Vagina (tissue), 2 donors: ENCODE data around the gene PTP4A2.

Experiments
- CTCF ChIP-seq, 3 experiments: fragments of 450-650 bp in 2 of 3; fragments of 200-600 bp in 1 of 3; sonication (generic) in 1 of 3; IDR thresholded peaks; one replicate each; pipeline ENCODE4 v1.5.1; 2017 to 2019; ENCODE audit warnings: antibody characterized with exemption in 3 of 3, mild to moderate bottlenecking in 2 of 3, moderate library complexity in 2 of 3
- POLR2A ChIP-seq, 2 donors: fragments of 450-650 bp; IDR thresholded peaks; one replicate each; pipeline ENCODE4 v1.6.1; 2017; ENCODE audit warnings: antibody characterized with exemption in 2 of 2, mild to moderate bottlenecking in 2 of 2, moderate library complexity in 2 of 2
- POLR2AphosphoS5 ChIP-seq, 2 donors: sonication (generic); formaldehyde crosslinking; IDR thresholded peaks; one replicate each; pipeline ENCODE4 v1.9.0; 2017; ENCODE audit warnings: antibody characterized with exemption in 2 of 2, mild to moderate bottlenecking in 2 of 2, low read depth in 1 of 2; ENCODE audit not compliant: insufficient read depth in 1 of 2

GRCh38 chr1:31943546-31944184 is 5.5 kb upstream of the PTP4A2 start:
- TF ChIP-seq POLR2A (IDR thresholded peaks at IDR 0.05) (no peak), CTCF (IDR thresholded peaks at IDR 0.05) (no peak), POLR2AphosphoS5 (IDR thresholded peaks at IDR 0.05; ENCODE audit: insufficient read depth in 1 of 2, low read depth in 1 of 2) (no peak)
